Type B pancreatic cell (in vitro differentiated cells): ENCODE measurements around the gene RIN3. TPM values are rescaled to one million over a fixed set of nuclear protein-coding genes. Genes with fewer than 3 reads are reported as not detected.

Experiments used
- DNase-seq: peaks from one replicate; pipeline ENCODE4 v3.0.0; 2021; ENCODE audit warnings: mixed read lengths; ENCODE audit not compliant: unreplicated experiment; ENCODE audit errors: extremely low spot score
- H3K27ac Mint-ChIP-seq: 2 replicates; pipeline ENCODE4 v1.8.0; 2021; ENCODE audit warnings: mild to moderate bottlenecking, mixed read lengths
- H3K27me3 Mint-ChIP-seq: 2 replicates; pipeline ENCODE4 v1.8.0; 2021; ENCODE audit warnings: mixed read lengths
- H3K36me3 Mint-ChIP-seq: 2 replicates; pipeline ENCODE4 v1.8.0; 2021; ENCODE audit warnings: mixed read lengths
- H3K4me1 Mint-ChIP-seq: one replicate; pipeline ENCODE4 v1.8.0; 2021; ENCODE audit warnings: mixed read lengths; ENCODE audit not compliant: unreplicated experiment
- H3K4me3 Mint-ChIP-seq: 2 replicates; pipeline ENCODE4 v1.8.0; 2021; ENCODE audit warnings: mild to moderate bottlenecking, mixed read lengths
- H3K9me3 Mint-ChIP-seq: 2 replicates; pipeline ENCODE4 v1.8.0; 2021; ENCODE audit warnings: mixed read lengths
- CTCF ChIP-seq: fragments of 200-600 bp; sonication (generic); conservative IDR thresholded peaks from 2 replicates; pipeline ENCODE4 v1.5.0; 2021; ENCODE audit warnings: antibody characterized with exemption, mild to moderate bottlenecking
- total RNA-seq: library from RNA; stranded (reverse); gene quantifications from 2 replicates; pipeline ENCODE4 v1.2.1, GENCODE V29; 2021; ENCODE audit warnings: low replicate concordance

The RIN3 gene
- total RNA-seq, 1 donor from 2014 or later, result 12.9 TPM

GRCh38 chr14:92511453-92512238, 1.9 kb upstream of the RIN3 start:
- Mint-ChIP-seq H3K36me3 (no peaks in the 10 kb centered on the region), H3K9me3 (no peaks in the 10 kb centered on the region), H3K4me3 (peak overlapping the region; percentile 65), H3K4me1 (peaks cover 11% of the 10 kb centered on the region), H3K27me3 (peaks cover 26% of the 10 kb centered on the region), H3K27ac (peak overlapping the region; percentile 71)
- no peak for DNase-seq
- no peak for TF ChIP-seq CTCF

- no peak for DNase-seq
- peaks cover 16% of the 10 kb centered on the region for H3K4me1 Mint-ChIP-seq
- no peak for TF ChIP-seq CTCF
- H3K36me3 Mint-ChIP-seq, result no peaks in the 10 kb centered on the region
- H3K27me3 Mint-ChIP-seq, result peaks cover 30% of the 10 kb centered on the region
- no peak overlapping the region for H3K27ac Mint-ChIP-seq
- peak overlapping the region; percentile 78 for H3K4me3 Mint-ChIP-seq
- H3K9me3 Mint-ChIP-seq, result no peaks in the 10 kb centered on the region
Observed at GRCh38 chr14:92512807-92513203, 776 bp upstream of the RIN3 start.

- DNase-seq, result no peak
- no peak for TF ChIP-seq CTCF
- Mint-ChIP-seq H3K27ac (no peak overlapping the region), H3K36me3 (no peaks in the 10 kb centered on the region), H3K4me3 (peak overlapping the region; percentile 84), H3K27me3 (peaks cover 34% of the 10 kb centered on the region), H3K9me3 (no peaks in the 10 kb centered on the region), H3K4me1 (peaks cover 16% of the 10 kb centered on the region)
Observed at GRCh38 chr14:92513966-92514843, 624 bp downstream of the RIN3 start.

- Mint-ChIP-seq H3K27ac (no peak overlapping the region), H3K4me3 (peak overlapping the region; percentile 58), H3K4me1 (peaks cover 16% of the 10 kb centered on the region), H3K27me3 (peaks cover 29% of the 10 kb centered on the region), H3K36me3 (no peaks in the 10 kb centered on the region), H3K9me3 (no peaks in the 10 kb centered on the region)
- DNase-seq, result no peak
- TF ChIP-seq CTCF, result no peak
Observed at GRCh38 chr14:92514844-92515514, 1.4 kb downstream of the RIN3 start.

- H3K9me3 Mint-ChIP-seq, result no peaks in the 10 kb centered on the region
- peak overlapping the region; percentile 58 for H3K4me3 Mint-ChIP-seq
- no peaks in the 10 kb centered on the region for H3K36me3 Mint-ChIP-seq
- TF ChIP-seq CTCF, result no peak
- peaks cover 15% of the 10 kb centered on the region for H3K4me1 Mint-ChIP-seq
- no peak overlapping the region for H3K27ac Mint-ChIP-seq
- no peak for DNase-seq
- peaks cover 30% of the 10 kb centered on the region for H3K27me3 Mint-ChIP-seq
Observed at GRCh38 chr14:92515546-92516343, 2.2 kb downstream of the RIN3 start.
